Epithelial cell of esophagus (primary cell): Measurements from ENCODE around the gene MYBL2.

Experiments
- DNase-seq: peaks from one replicate; pipeline ENCODE4 v3.0.0; 2010; ENCODE audit warnings: low read depth
- H3K4me3 ChIP-seq: 2 replicates; pipeline ENCODE4 v1.5.1; 2011; ENCODE audit warnings: mild to moderate bottlenecking, low read length, control low read depth
- CTCF ChIP-seq: IDR thresholded peaks from 2 replicates; pipeline ENCODE4 v1.5.1; 2011; ENCODE audit warnings: low read depth, mild to moderate bottlenecking, low read length, control low read depth, inconsistent platforms; ENCODE audit not compliant: insufficient read depth; ENCODE audit errors: missing control alignments

The MYBL2 gene

GRCh38 chr20:43699941-43700565, 33.1 kb downstream of the MYBL2 start:
- TF ChIP-seq CTCF = no peak
- DNase-seq = no peak
- H3K4me3 ChIP-seq = no peak overlapping the region

GRCh38 chr20:43700627-43701026, 33.7 kb downstream of the MYBL2 start:
- no peak for TF ChIP-seq CTCF
- H3K4me3 ChIP-seq = no peak overlapping the region
- no peak for DNase-seq

GRCh38 chr20:43702502-43702901, 35.6 kb downstream of the MYBL2 start:
- no peak overlapping the region for H3K4me3 ChIP-seq
- TF ChIP-seq CTCF = no peak
- DNase-seq = no peak

- no peak for DNase-seq
- H3K4me3 ChIP-seq = no peak overlapping the region
- no peak for TF ChIP-seq CTCF
Observed at GRCh38 chr20:43710370-43711044, 43.6 kb downstream of the MYBL2 start.

- H3K4me3 ChIP-seq = no peak overlapping the region
- no peak for TF ChIP-seq CTCF
- DNase-seq = no peak
Observed at GRCh38 chr20:43711098-43711654, 44.3 kb downstream of the MYBL2 start.

GRCh38 chr20:43715044-43715443, 48.1 kb downstream of the MYBL2 start:
- no peak for TF ChIP-seq CTCF
- DNase-seq = no peak

More at GRCh38 chr20:43715044-43715443, 48.1 kb downstream of the MYBL2 start:
- no peak overlapping the region for H3K4me3 ChIP-seq
